ENCODE results near the gene BLM. TPM values are rescaled to one million over a fixed set of nuclear protein-coding genes. Genes with fewer than 3 reads are reported as not detected.

BLM gene
- total and polyA plus RNA-seq, 2 of the 8 experiments (the other 6 are each of a cell fraction or from before 2014, with no cell fraction given), result 15.2 to 46.7 TPM

GRCh38 chr15:90820481-90820880 lies 103.3 kb downstream of the BLM start:
- FAIRE-seq (no peak), DNase-seq (ENCODE audit: low read depth in 1 of 2, low spot score in 2 of 2) (no peak)
- Histone ChIP-seq H3K9me3 (ENCODE audit: insufficient read depth in 2 of 2, low read depth in 1 of 2, low read length in 1 of 2) (no peaks in the 10 kb centered on the region), H3K56ac (replicated peaks; ENCODE audit: insufficient read length, low read depth, low read length) (no peak overlapping the region), H2AK5ac (ENCODE audit: low read depth, low read length) (no peak overlapping the region), H4K20me1 (replicated peaks in 1 of 2; ENCODE audit: control insufficient read depth in 1 of 2, insufficient read depth in 2 of 2, low read length in 2 of 2) (no peaks in the 10 kb centered on the region), H3K9ac (replicated peaks in 1 of 4; ENCODE audit: extremely low read depth in 1 of 4, low read depth in 3 of 4, low read length in 3 of 4) (no peak overlapping the region), H2BK120ac (replicated peaks; ENCODE audit: low read depth, low read length) (no peak overlapping the region), H4K8ac (ENCODE audit: extremely low read depth, insufficient read depth, low read length) (no peak overlapping the region), H3K36me3 (ENCODE audit: control insufficient read depth in 2 of 4, insufficient read depth in 4 of 4, low read length in 3 of 4) (peaks cover 0 to 2% (median 0%) of the 10 kb centered on the region in 4 experiments; a peak in 1 of 8 replicates), H4K91ac (replicated peaks; ENCODE audit: insufficient read length, low read length) (no peak overlapping the region), H2AFZ (ENCODE audit: low read length) (no peak overlapping the region), H3K23me2 (ENCODE audit: low read depth, low read length) (no peaks in the 10 kb centered on the region), H4K5ac (ENCODE audit: insufficient read length, low read depth, low read length) (no peak overlapping the region), H3K4me1 (replicated peaks in 1 of 4; ENCODE audit: control insufficient read depth in 3 of 4, insufficient read depth in 4 of 4, low read length in 3 of 4) (peaks cover 0 to 16% (median 10%) of the 10 kb centered on the region in 4 experiments; a peak in 5 of 7 replicates), H3K14ac (ENCODE audit: insufficient read length) (no peak overlapping the region), H2BK15ac (ENCODE audit: low read length) (no peak overlapping the region), H3K4me3 (ENCODE audit: extremely low read depth in 1 of 4, insufficient read depth in 2 of 4, low read depth in 3 of 4, low read length in 4 of 4) (no peak overlapping the region), H3K27me3 (replicated peaks in 1 of 4; ENCODE audit: control insufficient read depth in 3 of 4, extremely low read depth in 1 of 4, insufficient read depth in 3 of 4, low read length in 3 of 4) (no peaks in the 10 kb centered on the region), H3K18ac (ENCODE audit: extremely low read depth, low read length) (no peak overlapping the region), H3K4ac (replicated peaks; ENCODE audit: insufficient read length, low read depth, low read length) (no peak overlapping the region), H3K23ac (ENCODE audit: insufficient read length) (no peak overlapping the region), H3K79me1 (ENCODE audit: low read depth, low read length) (no peaks in the 10 kb centered on the region), H2BK12ac (ENCODE audit: low read depth, low read length) (no peak overlapping the region), H2BK5ac (ENCODE audit: low read depth, low read length) (no peak overlapping the region), H2BK20ac (ENCODE audit: low read length) (no peak overlapping the region), H3K27ac (ENCODE audit: low read depth, low read length) (no peak overlapping the region), H3K4me2 (ENCODE audit: insufficient read depth in 1 of 2, low read depth in 2 of 2, low read length in 2 of 2) (no peak overlapping the region), H3K79me2 (ENCODE audit: control insufficient read depth in 1 of 2, insufficient read depth in 2 of 2, low read length in 2 of 2) (no peaks in the 10 kb centered on the region)
- CTCF ChIA-PET (ENCODE audit: partially characterized antibody), result interaction anchor here (0.7 to 10.9 kb wide), 2 partner anchors 10 to 65 kb away, joined by 3 to 54 read pairs; partner anchors contain the start of gene FES
- WGBS, 2 experiments (ENCODE audit: extremely low coverage in 1 of 2, insufficient coverage in 1 of 2, insufficient read length in 1 of 2, insufficient replicate concordance in 2 of 2, low coverage in 1 of 2, low lambda C conversion rate in 2 of 2, missing lambda C conversion rate in 1 of 2), result 85% methylated on average over 7 of the region's 7 CpGs; no CpG with 5 or more reads in 1 of the 2 experiments
- TF ChIP-seq GABPA (IDR thresholded peaks at IDR 0.05; ENCODE audit: borderline replicate concordance, insufficient read depth, low read length) (no peak), PHF8 (conservative IDR thresholded peaks at IDR 0.05; ENCODE audit: low read depth, low read length) (no peak), SUZ12 (IDR thresholded peaks at IDR 0.05; ENCODE audit: low read length) (no peak)
- POLR2A ChIA-PET (ENCODE audit: partially characterized antibody), result no interaction called here

Measured in H1 (cell line).